Gastrocnemius medialis (tissue), 4 donors: Measurements from ENCODE around the gene APOBEC3G. TPM values are rescaled to one million over a fixed set of nuclear protein-coding genes. Genes with fewer than 3 reads are reported as not detected.

Experiments used
- ATAC-seq, 2 donors: fragments of 150-250 bp; one replicate each; pipeline ENCODE4 v1.9.1; 2016
- DNase-seq, 2 donors: peaks; one replicate each; pipeline ENCODE4 v3.0.0-alpha.2; 2019
- H3K27ac ChIP-seq, 4 donors: fragments of 200-600 bp; sonication (generic); 1 replicate in 1 of 4; 2 replicates in 3 of 4; pipeline ENCODE4 v1.5.1; 2016 to 2018; ENCODE audit warnings: mild to moderate bottlenecking in 2 of 4, moderate library complexity in 1 of 4
- H3K27me3 ChIP-seq, 3 donors: fragments of 200-600 bp; sonication (generic) in 2 of 3; 1 replicate in 1 of 3; 2 replicates in 2 of 3; pipeline versions ENCODE4 v1.5.1 to v1.6.0; 2016 to 2019; ENCODE audit warnings: mild to moderate bottlenecking in 1 of 3, moderate library complexity in 1 of 3
- H3K36me3 ChIP-seq, 2 donors: fragments of 200-600 bp; sonication (generic) in 1 of 2; one replicate each; pipeline ENCODE4 v1.5.1; 2017 to 2018
- H3K4me1 ChIP-seq, 2 donors: fragments of 200-600 bp; sonication (generic) in 1 of 2; one replicate each; pipeline ENCODE4 v1.5.1; 2016 to 2017; ENCODE audit warnings: mild to moderate bottlenecking in 2 of 2
- H3K4me3 ChIP-seq, 4 donors: fragments of 200-600 bp; sonication (generic) in 3 of 4; 1 replicate in 1 of 4; 2 replicates in 3 of 4; pipeline ENCODE4 v1.5.1; 2016 to 2019; ENCODE audit warnings: mild to moderate bottlenecking in 2 of 4
- H3K9me3 ChIP-seq, 3 donors: fragments of 200-600 bp; sonication (generic) in 2 of 3; 1 replicate in 1 of 3; 2 replicates in 2 of 3; pipeline ENCODE4 v1.5.1; 2016 to 2019
- POLR2A ChIP-seq, 2 donors: fragments of 450-650 bp; IDR thresholded peaks; one replicate each; pipeline ENCODE4 v1.6.1; 2017; ENCODE audit warnings: antibody characterized with exemption in 2 of 2, mild to moderate bottlenecking in 2 of 2, moderate library complexity in 2 of 2
- in situ Hi-C, 4 donors: fragments of 200-750 bp; cut with MboI; loops; one replicate each; pipeline versions ENCODE4 v1.15.0 to v1.8.0; 2017; ENCODE audit warnings: low sequenced_read_pairs in 4 of 4
- intact Hi-C: fragments of 100-400 bp; cut with DNase I; formaldehyde crosslinking; loops from one replicate; pipeline ENCODE4 v1.15.1; 2023; ENCODE audit warnings: low total_unique reads
- total RNA-seq, 4 donors: library from RNA; depleted of rRNA; stranded (reverse); fragments of >200 nt; gene quantifications; one replicate each; pipeline versions ENCODE4 v1.1.0 to v1.2.3, GENCODE V29; 2016
- TF ChIP-seq, protein P1 (sequence below), 5 experiments: fragments of 450-650 bp in 3 of 5; fragments of 200-600 bp in 2 of 5; sonication (generic) in 2 of 5; IDR thresholded peaks in 4 of 5; conservative IDR thresholded peaks in 1 of 5; 1 replicate in 4 of 5; 2 replicates in 1 of 5; pipeline ENCODE4 v1.5.1; 2016 to 2019; ENCODE audit warnings: antibody characterized with exemption in 5 of 5, mild to moderate bottlenecking in 3 of 5, moderate library complexity in 3 of 5

APOBEC3G gene
- total RNA-seq, 4 donors from 2014 or later, result 0.86 to 3.7 (median 2.5) TPM

DNA sequence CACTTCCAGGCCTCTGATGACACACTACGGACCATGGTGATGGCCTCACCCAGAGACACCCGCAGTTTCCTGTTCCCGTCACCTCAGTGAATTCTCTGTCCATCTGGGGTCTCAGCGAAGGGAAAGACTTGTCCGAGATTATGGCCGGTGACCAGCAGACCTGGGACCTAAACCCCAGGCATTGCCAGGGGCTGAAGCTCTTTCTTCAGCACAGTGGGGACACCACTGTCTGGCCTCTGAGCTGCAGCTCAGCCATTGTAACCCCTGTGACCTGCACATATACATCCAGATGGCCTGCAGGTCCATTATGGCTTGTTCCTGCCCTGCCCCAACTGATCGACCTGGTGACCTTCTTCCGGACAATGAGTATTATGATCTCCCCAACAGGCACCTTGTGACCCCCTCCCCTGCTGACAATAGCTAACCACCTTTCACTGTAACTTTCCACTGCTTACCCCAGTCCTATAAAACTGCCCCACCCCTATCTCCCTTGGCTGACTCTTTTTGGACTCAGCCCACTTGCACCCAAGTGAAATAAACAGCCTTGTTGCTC lies 53.2 kb downstream of the APOBEC3G start:
- ATAC-seq (no peak), DNase-seq (no peak)
- Histone ChIP-seq H3K4me3 (no peak overlapping the region), H3K36me3 (peaks cover 0 to 27% of the 10 kb centered on the region in 2 donors), H3K27ac (no peak overlapping the region), H3K9me3 (no peaks in the 10 kb centered on the region), H3K4me1 (no peaks in the 10 kb centered on the region), H3K27me3 (no peaks in the 10 kb centered on the region)
- in situ Hi-C loops, result no loop called here
- intact Hi-C loops, result no loop called here
- TF ChIP-seq, protein P1, sequence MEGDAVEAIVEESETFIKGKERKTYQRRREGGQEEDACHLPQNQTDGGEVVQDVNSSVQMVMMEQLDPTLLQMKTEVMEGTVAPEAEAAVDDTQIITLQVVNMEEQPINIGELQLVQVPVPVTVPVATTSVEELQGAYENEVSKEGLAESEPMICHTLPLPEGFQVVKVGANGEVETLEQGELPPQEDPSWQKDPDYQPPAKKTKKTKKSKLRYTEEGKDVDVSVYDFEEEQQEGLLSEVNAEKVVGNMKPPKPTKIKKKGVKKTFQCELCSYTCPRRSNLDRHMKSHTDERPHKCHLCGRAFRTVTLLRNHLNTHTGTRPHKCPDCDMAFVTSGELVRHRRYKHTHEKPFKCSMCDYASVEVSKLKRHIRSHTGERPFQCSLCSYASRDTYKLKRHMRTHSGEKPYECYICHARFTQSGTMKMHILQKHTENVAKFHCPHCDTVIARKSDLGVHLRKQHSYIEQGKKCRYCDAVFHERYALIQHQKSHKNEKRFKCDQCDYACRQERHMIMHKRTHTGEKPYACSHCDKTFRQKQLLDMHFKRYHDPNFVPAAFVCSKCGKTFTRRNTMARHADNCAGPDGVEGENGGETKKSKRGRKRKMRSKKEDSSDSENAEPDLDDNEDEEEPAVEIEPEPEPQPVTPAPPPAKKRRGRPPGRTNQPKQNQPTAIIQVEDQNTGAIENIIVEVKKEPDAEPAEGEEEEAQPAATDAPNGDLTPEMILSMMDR (IDR thresholded peaks at IDR 0.05 in 4 of 5, conservative IDR thresholded peaks at IDR 0.05 in 1 of 5), result no peak
- TF ChIP-seq POLR2A (IDR thresholded peaks at IDR 0.05), result no peak

DNA sequence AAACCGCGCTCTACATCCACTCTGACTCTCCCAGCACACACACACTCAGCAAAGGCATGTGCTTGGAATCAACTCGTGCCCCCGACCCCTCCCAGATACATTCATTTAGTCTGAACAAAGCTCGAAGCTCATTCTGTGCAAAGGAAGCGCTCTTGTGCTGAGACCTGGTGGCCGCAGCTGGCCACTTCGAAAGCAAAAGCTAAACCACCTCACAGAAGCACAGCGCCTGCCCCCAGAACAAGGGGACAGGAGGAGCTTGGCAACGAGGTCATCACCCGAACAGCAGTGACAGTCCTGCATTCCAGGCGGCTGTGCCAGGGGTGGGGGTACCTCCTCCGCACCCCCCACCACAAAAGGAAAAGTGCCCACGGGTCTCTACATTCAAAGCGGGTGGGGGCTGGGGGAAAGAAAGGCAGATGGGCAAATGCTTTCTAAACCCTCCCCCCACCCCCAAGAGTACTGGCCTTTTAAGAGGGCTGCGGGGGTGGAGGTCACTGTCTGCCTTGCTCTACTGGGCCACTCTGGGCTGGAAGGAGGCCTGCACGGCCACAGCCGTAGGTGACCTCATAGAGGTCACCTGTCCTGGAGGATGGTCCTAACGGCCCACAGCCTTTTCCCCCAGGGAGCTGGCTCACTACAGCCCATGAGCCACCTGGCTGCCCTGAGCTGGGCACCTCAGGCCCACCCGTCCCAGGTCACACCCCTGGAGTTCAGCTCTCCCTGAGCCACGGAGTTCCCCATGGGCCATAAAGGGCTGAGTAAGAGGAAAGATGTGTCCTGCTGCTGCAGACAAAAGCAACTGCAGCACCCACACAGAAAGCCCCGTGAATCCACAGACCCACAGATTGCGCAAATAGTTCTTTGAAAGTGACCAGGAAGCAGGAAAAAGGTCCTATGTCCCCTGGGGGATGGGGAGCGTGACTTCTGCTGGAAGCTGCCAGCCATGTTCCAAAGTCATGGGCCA lies 54.1 kb downstream of the APOBEC3G start:
- Histone ChIP-seq H3K36me3 (peaks cover 0 to 27% of the 10 kb centered on the region in 2 donors), H3K27ac (no peak overlapping the region), H3K4me1 (no peaks in the 10 kb centered on the region), H3K27me3 (no peaks in the 10 kb centered on the region), H3K9me3 (no peaks in the 10 kb centered on the region), H3K4me3 (no peak overlapping the region)
- intact Hi-C loops (no loop called here), in situ Hi-C loops (no loop called here)
- DNase-seq, result no peak
- TF ChIP-seq, protein P1 (IDR thresholded peaks at IDR 0.05 in 4 of 5, conservative IDR thresholded peaks at IDR 0.05 in 1 of 5), result no peak
- TF ChIP-seq POLR2A (IDR thresholded peaks at IDR 0.05), result no peak
- ATAC-seq, result no peak

DNA sequence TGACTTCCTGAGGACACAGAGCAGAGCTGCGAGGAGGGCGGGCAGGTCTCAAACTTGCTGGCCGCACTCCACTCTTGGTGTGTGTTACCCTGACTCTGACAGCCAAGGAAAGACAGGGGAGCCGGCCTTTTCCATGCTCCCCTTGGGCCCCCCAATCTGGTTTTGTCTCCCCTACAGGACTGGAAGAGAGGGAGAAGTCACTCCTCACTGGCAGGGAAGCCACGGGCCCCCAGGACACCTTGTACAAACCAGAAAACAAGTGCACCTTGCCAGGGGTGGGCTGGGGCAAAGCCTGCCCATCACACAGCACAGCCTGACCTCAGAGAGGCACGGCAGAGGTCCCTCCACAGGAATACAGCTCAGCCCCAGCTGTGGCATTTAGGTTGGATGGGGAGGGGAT lies 55.2 kb downstream of the APOBEC3G start:
- TF ChIP-seq, protein P1 (IDR thresholded peaks at IDR 0.05 in 4 of 5, conservative IDR thresholded peaks at IDR 0.05 in 1 of 5), result no peak
- no peak for TF ChIP-seq POLR2A (IDR thresholded peaks at IDR 0.05)
- H3K9me3 ChIP-seq, result no peaks in the 10 kb centered on the region
- no peak for ATAC-seq
- H3K27ac ChIP-seq, result no peak overlapping the region
- H3K27me3 ChIP-seq, result no peaks in the 10 kb centered on the region
- intact Hi-C loops, result no loop called here
- in situ Hi-C loops, result no loop called here
- H3K36me3 ChIP-seq, result peaks cover 0 to 27% of the 10 kb centered on the region in 2 donors
- H3K4me1 ChIP-seq, result no peaks in the 10 kb centered on the region
- no peak for DNase-seq
- no peak overlapping the region for H3K4me3 ChIP-seq

DNA sequence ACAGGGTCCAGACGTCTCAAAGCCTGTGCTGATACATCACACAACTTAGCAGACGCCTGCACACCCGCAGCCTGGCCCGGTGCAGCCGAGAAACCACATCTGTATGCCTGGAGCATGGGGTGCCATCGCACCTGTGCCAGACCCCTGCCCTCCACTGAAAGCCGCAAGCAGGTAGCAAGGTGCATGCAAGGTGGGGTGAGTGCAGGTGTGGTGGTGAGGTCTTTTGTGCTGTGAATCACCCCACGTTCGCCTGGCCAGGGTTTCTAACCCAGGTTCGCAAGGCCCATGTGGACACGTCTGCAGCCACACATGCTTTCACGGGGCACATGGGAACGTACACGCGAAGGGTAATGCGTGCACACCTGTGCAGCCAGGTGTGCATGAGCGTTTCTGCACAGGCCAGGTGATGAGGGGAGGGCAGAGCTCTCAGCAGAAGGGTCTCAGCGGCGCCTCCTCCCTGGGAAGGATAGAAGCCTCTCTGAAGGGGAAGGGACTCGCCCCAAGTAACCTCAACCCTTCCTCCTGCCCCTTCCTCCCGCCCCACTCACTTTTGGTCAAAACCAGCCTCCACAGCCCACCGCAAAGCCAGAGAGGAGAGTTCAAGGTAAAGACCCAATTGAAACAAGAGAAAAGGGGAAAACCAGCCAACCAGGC lies 55.9 kb downstream of the APOBEC3G start:
- no peak overlapping the region for H3K27ac ChIP-seq
- no peaks in the 10 kb centered on the region for H3K9me3 ChIP-seq
- intact Hi-C loops, result no loop called here
- H3K27me3 ChIP-seq, result no peaks in the 10 kb centered on the region
- H3K4me3 ChIP-seq, result no peak overlapping the region
- no peaks in the 10 kb centered on the region for H3K4me1 ChIP-seq
- H3K36me3 ChIP-seq, result peaks cover 0 to 27% of the 10 kb centered on the region in 2 donors
- in situ Hi-C loops, result no loop called here
- ATAC-seq (no peak), DNase-seq (no peak)
- TF ChIP-seq, protein P1 (IDR thresholded peaks at IDR 0.05 in 4 of 5, conservative IDR thresholded peaks at IDR 0.05 in 1 of 5), result no peak
- TF ChIP-seq POLR2A (IDR thresholded peaks at IDR 0.05), result no peak
